Pancreas (tissue), 10 donors: Measurements from ENCODE around the gene NDST1. TPM values are rescaled to one million over a fixed set of nuclear protein-coding genes. Genes with fewer than 3 reads are reported as not detected.

Source experiments
- ATAC-seq, 4 donors: fragments of 200-7000 bp; cut with Tn5 transposase; one replicate each; pipeline versions ENCODE4 v1.8.0 to v1.9.1; 2020; ENCODE audit warnings: mild to moderate bottlenecking in 4 of 4, moderate library complexity in 4 of 4
- DNase-seq, 6 donors: peaks; one replicate each; pipeline ENCODE4 v3.0.0-alpha.2; 2020
- FAIRE-seq: peaks from 2 replicates; lab custom pipeline; 2012; peaks lifted over from hg19 to GRCh38; lab: Jason Lieb, UNC
- H3K27ac ChIP-seq, 4 donors: fragments of 200-600 bp; sonication (generic); 1 replicate in 3 of 4; 2 replicates in 1 of 4; pipeline versions ENCODE4 v1.5.0 to v1.8.0; 2020
- H3K27me3 ChIP-seq, 4 donors: fragments of 200-600 bp; one replicate each; pipeline ENCODE4 v1.8.0; 2021
- H3K36me3 ChIP-seq, 3 donors: fragments of 200-600 bp; sonication (generic) in 1 of 3; one replicate each; pipeline versions ENCODE4 v1.5.0 to v1.8.0; 2020 to 2021
- H3K4me1 ChIP-seq, 3 donors: fragments of 200-600 bp; one replicate each; pipeline ENCODE4 v1.8.0; 2021
- H3K4me3 ChIP-seq, 4 donors: fragments of 200-600 bp; sonication (generic) in 2 of 4; one replicate each; pipeline versions ENCODE4 v1.5.0 to v1.8.0; 2020 to 2021
- H3K9me3 ChIP-seq, 4 donors: fragments of 200-600 bp; one replicate each; pipeline ENCODE4 v1.8.0; 2021
- CTCF ChIP-seq, 4 donors: fragments of 200-600 bp; sonication (generic) in 3 of 4; IDR thresholded peaks; one replicate each; pipeline versions ENCODE4 v1.5.0 to v1.8.0; 2021; ENCODE audit warnings: antibody characterized with exemption in 4 of 4
- WGBS, 2 donors: extraction: QIAGEN DNeasy Blood & Tissue Kit; methylation state at CpG; one replicate each; pipeline ENCODE4 v1.1.7; 2013; 5-methylcytosine and 5-hydroxymethylcytosine counted together
- intact Hi-C, 3 donors: fragments of 100-400 bp; cut with DNase I; formaldehyde crosslinking; loops; one replicate each; pipeline versions ENCODE4 v1.11.1 to v1.14.2; 2022
- polyA plus RNA-seq, 2 donors: library from polyadenylated mRNA; stranded (reverse); fragments of 200-250 nt; gene quantifications; one replicate each; pipeline ENCODE4 v1.2.3, GENCODE V29; 2013
- total RNA-seq, 6 donors: library from RNA; stranded (reverse); fragmentation: NEBNext Ultra II Directional in 4 of 6; extraction: Animal tissue kit (Norgen Biotek cat#: 25700) in 4 of 6; gene quantifications; one replicate each; pipeline versions ENCODE4 v1.2.1 to v1.2.4, GENCODE V29; 2021 to 2023
- donor health status: healthy with polysubstance abuse.
- donor health status: DM: no; HTN: no; CAD: no; lungs with moderate emphysema.
- donor health status: DM: no; HTN: no; CAD: no.
- donor health status: control.
- donor health status: control.
- donor health status: Bipolar disorder and iron deficiency.
- donor health status: DM: yes; HTN: yes; CAD: no.
- donor health status: DM: no; HTN: no; CAD: no.
- donor health status: DM: no; HTN: no; CAD: no.
- donor health status: DM: yes; HTN: yes; CAD: no.

NDST1 gene
- total and polyA plus RNA-seq, 8 donors, result 9.9 to 57.2 (median 39.8) TPM

- no peak for FAIRE-seq
- no peak overlapping the region for H3K27ac ChIP-seq
- H3K4me1 ChIP-seq, result no peaks in the 10 kb centered on the region
- H3K9me3 ChIP-seq, result no peaks in the 10 kb centered on the region
- 80 to 83% methylated on average over 9 of the region's 9 CpGs for WGBS, 2 donors
- H3K27me3 ChIP-seq, result no peaks in the 10 kb centered on the region
- TF ChIP-seq CTCF (IDR thresholded peaks at IDR 0.05), result no peak
- intact Hi-C loops, result no loop called here
- no peak for ATAC-seq
- no peaks in the 10 kb centered on the region for H3K36me3 ChIP-seq
- no peak overlapping the region for H3K4me3 ChIP-seq
- peak in 1 of 6 donors; percentile 31 for DNase-seq
Observed at GRCh38 chr5:150606476-150606875, 98.5 kb downstream of the NDST1 start.

GRCh38 chr5:150607105-150607504 lies 99.2 kb downstream of the NDST1 start:
- H3K4me3 ChIP-seq, result no peak overlapping the region
- no peaks in the 10 kb centered on the region for H3K36me3 ChIP-seq
- no peak for FAIRE-seq
- TF ChIP-seq CTCF (IDR thresholded peaks at IDR 0.05), result no peak
- no peak for ATAC-seq
- intact Hi-C loops, result no loop called here
- no peaks in the 10 kb centered on the region for H3K27me3 ChIP-seq
- 88 to 96% methylated on average over 6 of the region's 6 CpGs for WGBS, 2 donors
- no peaks in the 10 kb centered on the region for H3K9me3 ChIP-seq
- no peak for DNase-seq
- no peak overlapping the region for H3K27ac ChIP-seq
- H3K4me1 ChIP-seq, result peaks cover 0 to 5% (median 4%) of the 10 kb centered on the region in 3 donors

Other genes starting within 250 kb of the NDST1 start
- gene CAMK2A, start 218.4 kb upstream of the NDST1 start, total RNA-seq, result under 1 TPM in 4 of 6 donors, not detected in 2; 0.03 to 0.19 (median 0.06) TPM
- under 1 TPM in 1 of 2 donors, not detected in 1; 0.12 TPM for gene CAMK2A, start 218.4 kb upstream of the NDST1 start, polyA plus RNA-seq
- under 1 TPM in 5 of 6 donors, not detected in 1; 0.14 to 0.87 (median 0.24) TPM for gene ARSI, start 205.2 kb upstream of the NDST1 start, total RNA-seq
- not detected for gene ARSI, start 205.2 kb upstream of the NDST1 start, polyA plus RNA-seq
- 10 to 100 TPM in 5 of 6 donors, 1 to 10 TPM in 1; 8.7 to 19.5 (median 12.8) TPM for gene TCOF1, start 150.4 kb upstream of the NDST1 start, total RNA-seq
- 10 to 100 TPM; 15.8 to 19.9 TPM for gene TCOF1, start 150.4 kb upstream of the NDST1 start, polyA plus RNA-seq
- 1,000 to 10,000 TPM in 1 of 6 donors, 100 to 1,000 TPM in 3, 10 to 100 TPM in 2; 67.2 to 1,206 (median 163) TPM for gene CD74, start 95.2 kb upstream of the NDST1 start, total RNA-seq
- gene CD74, start 95.2 kb upstream of the NDST1 start, polyA plus RNA-seq, result 100 to 1,000 TPM; 138 to 141 TPM
- 1,000 to 10,000 TPM; 1,164 to 1,840 (median 1,380) TPM for gene RPS14, start 58.4 kb upstream of the NDST1 start, total RNA-seq
- 1,000 to 10,000 TPM; 2,004 to 2,138 TPM for gene RPS14, start 58.4 kb upstream of the NDST1 start, polyA plus RNA-seq
- gene SYNPO, start 132.5 kb downstream of the NDST1 start, total RNA-seq, result 10 to 100 TPM; 23.3 to 68.3 (median 28.4) TPM
- gene SYNPO, start 132.5 kb downstream of the NDST1 start, polyA plus RNA-seq, result 10 to 100 TPM; 28.8 TPM
- under 1 TPM in 5 of 6 donors, not detected in 1; 0.05 to 0.50 (median 0.31) TPM for gene MYOZ3, start 153.1 kb downstream of the NDST1 start, total RNA-seq
- gene MYOZ3, start 153.1 kb downstream of the NDST1 start, polyA plus RNA-seq, result under 1 TPM; 0.23 to 0.28 TPM
- 10 to 100 TPM; 14.8 to 25.9 (median 18.4) TPM for gene RBM22, start 192.9 kb downstream of the NDST1 start, total RNA-seq
- gene RBM22, start 192.9 kb downstream of the NDST1 start, polyA plus RNA-seq, result 10 to 100 TPM; 21.3 to 32.3 TPM